Measurements from ENCODE around the gene NKAIN1. TPM values are rescaled to one million over a fixed set of nuclear protein-coding genes. Genes with fewer than 3 reads are reported as not detected.

Gene NKAIN1
- polyA plus RNA-seq, 1 experiment, result 0.05 TPM

- no peak for TF ChIP-seq CTCF (IDR thresholded peaks at IDR 0.05; ENCODE audit: low read depth, low read length)
- POLR2A ChIA-PET, result interaction anchor here (0.6 to 1.6 kb wide), 3 partner anchors 8 to 115 kb away, joined by 6 to 9 read pairs (median 6); no protein-coding TSS in a partner anchor
- DNase-seq (ENCODE audit: low read depth, low spot score), result no peak
- H3K27me3 ChIP-seq (ENCODE audit: control insufficient read depth, insufficient read depth, low read length), result peaks cover 2% of the 10 kb centered on the region
- H3K9me3 ChIP-seq (ENCODE audit: control insufficient read depth, insufficient read depth, low read length), result no peaks in the 10 kb centered on the region
- H3K27ac ChIP-seq (ENCODE audit: low read depth, low read length), result peak overlapping the region; percentile 81
- CTCF ChIA-PET, result interaction anchor here (0.5 to 5.3 kb wide), 3 partner anchors 8 to 253 kb away, joined by 3 to 50 read pairs (median 12); no protein-coding TSS in a partner anchor
- no peak overlapping the region for H3K4me3 ChIP-seq (ENCODE audit: low read depth, low read length)
These were observed 69.3 kb downstream of the NKAIN1 start for GRCh38 chr1:31170486-31170735.

GRCh38 chr1:31166462-31166861 is 73.2 kb downstream of the NKAIN1 start:
- Histone ChIP-seq H3K4me3 (ENCODE audit: low read depth, low read length) (no peak overlapping the region), H3K9me3 (ENCODE audit: control insufficient read depth, insufficient read depth, low read length) (no peaks in the 10 kb centered on the region), H3K27me3 (ENCODE audit: control insufficient read depth, insufficient read depth, low read length) (peaks cover 4% of the 10 kb centered on the region), H3K27ac (ENCODE audit: low read depth, low read length) (no peak overlapping the region)
- ChIA-PET CTCF (interaction anchor here (0.7 to 2.0 kb wide), 2 partner anchors 10 to 15 kb away, joined by 3 to 9 read pairs; no protein-coding TSS in a partner anchor), POLR2A (no interaction called here)
- no peak for DNase-seq (ENCODE audit: low read depth, low spot score)
- TF ChIP-seq CTCF (IDR thresholded peaks at IDR 0.05; ENCODE audit: low read depth, low read length), result no peak

- CTCF ChIA-PET, result interaction anchor here (0.6 to 1.4 kb wide), 4 partner anchors 19 to 385 kb away, joined by 3 to 6 read pairs (median 3); no protein-coding TSS in a partner anchor
- H3K4me3 ChIP-seq (ENCODE audit: low read depth, low read length), result no peak overlapping the region
- TF ChIP-seq CTCF (IDR thresholded peaks at IDR 0.05; ENCODE audit: low read depth, low read length), result no peak
- H3K27ac ChIP-seq (ENCODE audit: low read depth, low read length), result no peak overlapping the region
- no peak for DNase-seq (ENCODE audit: low read depth, low spot score)
- H3K9me3 ChIP-seq (ENCODE audit: control insufficient read depth, insufficient read depth, low read length), result no peaks in the 10 kb centered on the region
- peaks cover 4% of the 10 kb centered on the region for H3K27me3 ChIP-seq (ENCODE audit: control insufficient read depth, insufficient read depth, low read length)
- POLR2A ChIA-PET, result interaction anchor here (0.6 kb wide), 1 partner anchor 190 kb away, joined by 4 read pairs; no protein-coding TSS in a partner anchor
These were observed 75.4 kb downstream of the NKAIN1 start for GRCh38 chr1:31164291-31164690.

GRCh38 chr1:31163866-31164265 is 75.8 kb downstream of the NKAIN1 start:
- POLR2A ChIA-PET, result no interaction called here
- TF ChIP-seq CTCF (IDR thresholded peaks at IDR 0.05; ENCODE audit: low read depth, low read length), result no peak
- Histone ChIP-seq H3K27me3 (ENCODE audit: control insufficient read depth, insufficient read depth, low read length) (peaks cover 4% of the 10 kb centered on the region), H3K27ac (ENCODE audit: low read depth, low read length) (no peak overlapping the region), H3K9me3 (ENCODE audit: control insufficient read depth, insufficient read depth, low read length) (no peaks in the 10 kb centered on the region), H3K4me3 (ENCODE audit: low read depth, low read length) (no peak overlapping the region)
- CTCF ChIA-PET, result interaction anchor here (0.6 to 1.4 kb wide), 4 partner anchors 19 to 385 kb away, joined by 3 to 6 read pairs (median 3); no protein-coding TSS in a partner anchor
- DNase-seq (ENCODE audit: low read depth, low spot score), result no peak

GRCh38 chr1:31161571-31161970 is 78.1 kb downstream of the NKAIN1 start:
- Histone ChIP-seq H3K27me3 (ENCODE audit: control insufficient read depth, insufficient read depth, low read length) (peaks cover 4% of the 10 kb centered on the region), H3K27ac (ENCODE audit: low read depth, low read length) (no peak overlapping the region), H3K4me3 (ENCODE audit: low read depth, low read length) (no peak overlapping the region), H3K9me3 (ENCODE audit: control insufficient read depth, insufficient read depth, low read length) (no peaks in the 10 kb centered on the region)
- POLR2A ChIA-PET, result interaction anchor here (1.9 kb wide), 1 partner anchor 9 kb away, joined by 9 read pairs; no protein-coding TSS in a partner anchor
- no peak for DNase-seq (ENCODE audit: low read depth, low spot score)
- CTCF ChIA-PET, result interaction anchor here (0.5 to 1.8 kb wide), 10 partner anchors 9 to 388 kb away, joined by 3 to 12 read pairs (median 5); no protein-coding TSS in a partner anchor
- TF ChIP-seq CTCF (IDR thresholded peaks at IDR 0.05; ENCODE audit: low read depth, low read length), result no peak

Data from AG04450 (cell line).